Hepatocyte (in vitro differentiated cells): ENCODE measurements around the gene FOCAD.

Experiments
- CTCF ChIP-seq: fragments of 200-600 bp; sonication (generic); IDR thresholded peaks from 2 replicates; pipeline ENCODE4 v1.5.1; 2016; ENCODE audit warnings: antibody characterized with exemption, mild to moderate bottlenecking; ENCODE audit not compliant: poor library complexity
- EZH2 ChIP-seq: fragments of 200-600 bp; sonication (generic); IDR thresholded peaks from 2 replicates; pipeline ENCODE4 v1.6.1; 2016; ENCODE audit warnings: antibody characterized with exemption, mild to moderate bottlenecking, borderline replicate concordance

GRCh38 chr9:20781092-20781491 is 97.0 kb downstream of the FOCAD start:
- TF ChIP-seq CTCF (no peak), EZH2 (no peak)
